Ishikawa (cell line): ENCODE measurements around the gene SOD1.

Experiments
- CREB1 ChIP-seq: IDR thresholded peaks from 2 replicates; pipeline ENCODE4 v1.6.1; 2012; ENCODE audit warnings: low read depth
- EGR1 ChIP-seq: IDR thresholded peaks from 2 replicates; pipeline ENCODE4 v1.6.1; 2012
- EP300 ChIP-seq: IDR thresholded peaks from 2 replicates; pipeline ENCODE4 v1.6.1; 2012; ENCODE audit warnings: borderline replicate concordance
- FOXM1 ChIP-seq: IDR thresholded peaks from 2 replicates; pipeline ENCODE4 v1.6.1; 2012; ENCODE audit warnings: low read depth, borderline replicate concordance
- REST ChIP-seq: IDR thresholded peaks from 2 replicates; pipeline ENCODE4 v1.6.1; 2012; ENCODE audit warnings: low read depth, mild to moderate bottlenecking
- TAF1 ChIP-seq: IDR thresholded peaks from 2 replicates; pipeline ENCODE4 v1.6.1; 2012; ENCODE audit warnings: low read depth, mild to moderate bottlenecking
- TCF12 ChIP-seq: IDR thresholded peaks from 2 replicates; pipeline ENCODE4 v1.6.1; 2012; ENCODE audit warnings: low read depth
- YY1 ChIP-seq: IDR thresholded peaks from 2 replicates; pipeline ENCODE4 v1.6.1; 2012; ENCODE audit warnings: low read depth
- ZBTB7A ChIP-seq: IDR thresholded peaks from 2 replicates; pipeline ENCODE4 v1.6.1; 2012; ENCODE audit warnings: low read depth

GRCh38 chr21:31698461-31698860, 39.0 kb downstream of the SOD1 start:
- TF ChIP-seq FOXM1 (no peak), CREB1 (no peak), ZBTB7A (no peak), REST (no peak), TAF1 (no peak), EP300 (no peak), YY1 (no peak), TCF12 (no peak), EGR1 (no peak)
